ENCODE data around the gene SEMA5B. TPM values are rescaled to one million over a fixed set of nuclear protein-coding genes. Genes with fewer than 3 reads are reported as not detected.

SEMA5B gene
- polyA plus RNA-seq, 1 donor from 2014 or later, result not detected

DNA sequence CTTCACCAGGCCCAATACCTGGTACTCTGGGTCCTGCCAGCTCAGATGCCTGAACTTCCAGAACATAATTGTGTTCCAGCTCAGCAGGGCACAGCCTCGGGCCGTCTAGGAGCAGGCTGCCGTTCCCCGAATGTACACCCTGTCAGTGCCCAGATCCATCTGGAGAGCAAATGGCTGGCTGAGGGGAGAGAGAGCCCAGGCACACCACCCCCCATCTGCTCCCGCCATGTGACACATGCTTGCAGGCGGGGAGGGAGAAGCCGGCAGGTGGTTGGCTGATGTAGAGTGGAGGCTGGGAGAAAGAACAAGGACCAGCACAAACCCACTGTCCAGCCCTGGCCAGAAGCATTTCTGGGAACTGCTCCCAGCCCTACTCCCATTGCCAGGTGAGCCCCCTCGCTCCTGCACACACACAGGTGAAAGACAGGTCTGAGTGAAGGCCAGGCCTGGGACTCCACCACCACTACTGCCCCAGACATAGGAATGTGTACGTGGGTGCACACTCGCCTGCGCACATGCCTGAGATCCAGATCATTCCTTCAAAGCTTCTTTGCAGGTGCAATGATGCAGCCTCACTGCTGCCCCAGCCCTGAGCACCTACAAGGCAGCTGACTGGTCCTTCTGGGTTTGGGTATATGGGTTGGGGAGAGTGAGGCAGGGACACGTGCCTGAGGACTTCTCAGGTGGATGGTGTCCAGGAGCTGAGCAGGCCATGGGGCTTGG is 53.5 kb downstream of the SEMA5B start:
- Mint-ChIP-seq H3K27me3 (peaks cover 9% of the 10 kb centered on the region), H3K9me3 (no peaks in the 10 kb centered on the region), H3K27ac (no peak overlapping the region), H3K4me1 (peaks cover 3 to 20% (median 15%) of the 10 kb centered on the region in 3 donors), H3K4me3 (no peak overlapping the region), H3K36me3 (no peaks in the 10 kb centered on the region)

GRCh38 chr3:122972141-122972540 is 55.4 kb downstream of the SEMA5B start:
- Mint-ChIP-seq H3K4me3 (no peak overlapping the region), H3K4me1 (peaks cover 3 to 16% (median 15%) of the 10 kb centered on the region in 3 donors), H3K27ac (no peak overlapping the region), H3K36me3 (no peaks in the 10 kb centered on the region), H3K27me3 (peaks cover 9% of the 10 kb centered on the region), H3K9me3 (no peaks in the 10 kb centered on the region)

GRCh38 chr3:122969585-122970469 is 57.7 kb downstream of the SEMA5B start:
- Mint-ChIP-seq H3K4me3 (no peak overlapping the region), H3K36me3 (no peaks in the 10 kb centered on the region), H3K9me3 (no peaks in the 10 kb centered on the region), H3K4me1 (peaks cover 0 to 2% (median 1%) of the 10 kb centered on the region in 3 donors), H3K27me3 (peaks cover 4% of the 10 kb centered on the region), H3K27ac (no peak overlapping the region)

DNA sequence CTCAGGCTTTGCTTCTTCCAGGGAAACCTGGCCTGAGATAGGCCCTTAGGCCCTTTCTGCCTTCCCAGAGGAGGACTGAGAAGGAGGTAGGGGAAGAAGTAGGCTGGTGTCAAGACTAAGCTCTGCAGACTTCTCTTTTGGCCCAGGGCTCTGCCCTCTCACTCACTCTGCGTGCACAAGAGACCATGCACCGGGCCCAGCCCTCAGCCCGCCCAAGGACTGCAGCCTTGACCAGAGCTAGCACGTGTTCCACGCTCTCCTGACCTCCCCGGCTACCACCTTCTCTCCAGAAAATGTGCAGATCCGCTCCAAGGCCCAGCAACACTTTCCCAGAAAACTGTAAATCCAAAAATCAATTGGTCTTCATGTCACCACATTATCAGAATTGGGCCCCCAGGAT is 59.8 kb downstream of the SEMA5B start:
- no peaks in the 10 kb centered on the region for H3K9me3 Mint-ChIP-seq
- no peaks in the 10 kb centered on the region for H3K36me3 Mint-ChIP-seq
- no peak overlapping the region for H3K4me3 Mint-ChIP-seq
- no peaks in the 10 kb centered on the region for H3K4me1 Mint-ChIP-seq
- no peaks in the 10 kb centered on the region for H3K27me3 Mint-ChIP-seq
- H3K27ac Mint-ChIP-seq, result no peak overlapping the region

DNA sequence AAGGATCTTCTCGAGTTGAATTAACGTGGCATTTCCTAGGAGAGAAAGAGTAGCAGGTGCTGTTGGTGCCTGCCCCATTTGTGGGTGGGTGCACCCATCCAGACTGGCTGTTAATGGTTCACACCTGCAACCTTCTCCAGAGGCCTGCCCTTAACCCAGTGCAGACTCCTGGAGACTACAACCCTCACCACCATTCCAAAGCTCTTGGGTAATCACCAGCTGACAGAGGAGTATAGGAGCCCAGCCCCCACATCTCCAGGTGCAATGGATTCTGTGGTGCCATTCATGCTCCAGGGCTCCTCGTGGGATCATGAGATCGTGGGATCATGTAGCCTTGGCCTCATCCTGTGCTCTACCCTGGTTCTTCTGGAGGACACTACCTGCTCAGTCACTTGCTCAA is 60.2 kb downstream of the SEMA5B start:
- no peak overlapping the region for H3K27ac Mint-ChIP-seq
- no peak overlapping the region for H3K4me3 Mint-ChIP-seq
- H3K9me3 Mint-ChIP-seq, result no peaks in the 10 kb centered on the region
- H3K36me3 Mint-ChIP-seq, result no peaks in the 10 kb centered on the region
- no peaks in the 10 kb centered on the region for H3K27me3 Mint-ChIP-seq
- H3K4me1 Mint-ChIP-seq, result no peaks in the 10 kb centered on the region

- Mint-ChIP-seq H3K36me3 (no peaks in the 10 kb centered on the region), H3K27me3 (no peaks in the 10 kb centered on the region), H3K4me1 (no peaks in the 10 kb centered on the region), H3K9me3 (no peaks in the 10 kb centered on the region), H3K27ac (no peak overlapping the region), H3K4me3 (no peak overlapping the region)
Observed at GRCh38 chr3:122966045-122966444, 61.5 kb downstream of the SEMA5B start.

GRCh38 chr3:122964811-122965210 is 62.8 kb downstream of the SEMA5B start:
- Mint-ChIP-seq H3K36me3 (no peaks in the 10 kb centered on the region), H3K27ac (no peak overlapping the region), H3K9me3 (no peaks in the 10 kb centered on the region), H3K4me3 (no peak overlapping the region), H3K27me3 (peaks cover under 1% of the 10 kb centered on the region), H3K4me1 (no peaks in the 10 kb centered on the region)

DNA sequence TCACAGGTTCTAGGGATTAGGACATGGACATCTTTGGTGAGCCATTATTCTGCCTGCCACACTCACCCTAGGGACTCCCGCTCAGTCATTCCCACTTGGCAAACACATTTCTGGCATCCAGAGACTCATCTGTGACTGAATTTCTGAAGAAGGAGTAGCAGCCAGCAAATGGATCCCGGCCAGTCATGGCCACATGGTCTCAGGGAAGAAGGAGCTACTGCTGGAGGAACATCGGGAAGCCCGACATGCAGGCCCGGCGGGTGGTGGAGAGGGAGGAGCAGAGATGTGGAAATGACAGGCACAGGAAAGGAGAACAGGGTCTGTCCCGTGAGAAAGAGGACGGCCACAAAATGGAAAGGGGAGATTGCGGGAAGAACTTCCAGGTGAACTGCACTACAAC is 65.4 kb downstream of the SEMA5B start:
- Mint-ChIP-seq H3K4me3 (no peak overlapping the region), H3K9me3 (no peaks in the 10 kb centered on the region), H3K27ac (no peak overlapping the region), H3K27me3 (peaks cover 4% of the 10 kb centered on the region), H3K36me3 (peaks cover 2% of the 10 kb centered on the region), H3K4me1 (no peaks in the 10 kb centered on the region)

- Mint-ChIP-seq H3K4me3 (no peak overlapping the region), H3K27ac (no peak overlapping the region), H3K9me3 (no peaks in the 10 kb centered on the region), H3K36me3 (peaks cover 4% of the 10 kb centered on the region), H3K4me1 (no peaks in the 10 kb centered on the region), H3K27me3 (peaks cover 4% of the 10 kb centered on the region)
Observed at GRCh38 chr3:122961146-122961545, 66.4 kb downstream of the SEMA5B start.

- Mint-ChIP-seq H3K4me3 (no peak overlapping the region), H3K27me3 (peaks cover 4% of the 10 kb centered on the region), H3K36me3 (peaks cover 4% of the 10 kb centered on the region), H3K4me1 (no peaks in the 10 kb centered on the region), H3K9me3 (no peaks in the 10 kb centered on the region), H3K27ac (no peak overlapping the region)
Observed at GRCh38 chr3:122960652-122961051, 66.9 kb downstream of the SEMA5B start.

DNA sequence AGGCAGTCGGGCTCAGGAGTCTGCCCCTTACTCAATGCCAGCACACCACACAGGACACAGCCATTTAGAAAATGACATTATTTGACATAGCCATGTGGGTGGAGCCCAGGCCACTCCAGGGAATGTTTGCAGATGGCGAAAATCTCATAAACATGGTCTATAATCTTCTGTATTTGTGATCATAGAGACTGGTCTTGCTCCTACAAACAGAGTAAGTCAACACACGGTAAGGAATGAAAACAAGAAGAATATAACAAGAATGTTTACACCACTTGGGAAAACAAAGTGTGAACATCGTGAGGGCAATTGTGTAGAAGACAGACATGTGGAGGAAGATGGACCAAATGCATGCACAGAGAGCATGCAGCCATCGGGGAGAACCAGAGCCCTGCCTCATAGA is 68.2 kb downstream of the SEMA5B start:
- Mint-ChIP-seq H3K9me3 (no peaks in the 10 kb centered on the region), H3K4me3 (no peak overlapping the region), H3K27ac (no peak overlapping the region), H3K36me3 (peaks cover 4% of the 10 kb centered on the region), H3K27me3 (peaks cover 4% of the 10 kb centered on the region), H3K4me1 (no peaks in the 10 kb centered on the region)

DNA sequence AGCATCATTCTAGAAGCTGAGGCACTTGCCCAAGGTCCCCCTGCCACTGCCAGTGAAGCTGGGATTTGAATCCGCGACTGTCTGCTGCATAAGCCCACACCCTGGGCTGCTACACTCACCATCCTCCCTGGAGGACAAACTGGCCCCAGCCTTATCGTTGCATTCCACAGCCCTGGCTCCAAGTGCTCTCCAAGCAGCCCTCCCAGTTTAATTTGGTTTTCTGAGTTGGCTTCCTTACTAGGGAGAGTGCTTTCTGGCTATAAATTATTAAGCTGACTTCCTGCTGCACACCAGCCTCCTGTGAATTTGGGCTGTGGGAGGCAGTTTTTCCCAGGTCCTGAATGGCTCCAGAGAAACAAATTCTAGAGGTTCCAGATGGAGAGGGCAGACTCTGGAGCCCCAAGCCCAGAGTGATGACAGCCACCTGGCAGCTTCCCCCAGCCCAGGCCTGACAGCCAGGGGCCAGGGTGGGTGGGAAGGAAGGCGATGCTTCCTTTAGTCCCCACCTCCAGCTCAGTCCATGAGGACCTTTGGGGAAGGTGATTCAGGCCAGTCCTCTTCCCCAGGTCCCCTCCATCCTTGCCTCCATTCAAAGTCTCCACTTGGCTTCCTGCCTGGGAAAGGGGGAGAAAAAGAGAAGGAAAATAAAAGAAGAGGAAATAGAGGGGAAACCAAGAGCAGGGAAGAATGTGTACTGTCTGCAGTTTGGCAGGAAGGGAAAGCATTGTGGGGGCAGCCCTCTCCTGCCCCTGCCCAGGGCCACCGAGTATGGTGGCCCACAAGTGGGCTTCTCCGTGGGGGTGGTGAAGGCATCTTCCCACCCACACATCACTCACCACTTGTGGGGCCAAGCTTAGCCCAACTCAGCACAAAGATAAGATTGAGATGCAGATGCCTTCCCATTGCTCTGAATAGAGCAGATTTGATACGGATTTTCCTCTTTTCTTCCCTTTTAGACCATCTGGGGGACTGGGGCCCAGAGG is 69.6 kb downstream of the SEMA5B start:
- H3K9me3 Mint-ChIP-seq, result no peaks in the 10 kb centered on the region
- peaks cover 4% of the 10 kb centered on the region for H3K27me3 Mint-ChIP-seq

GRCh38 chr3:122956693-122957455 is 70.7 kb downstream of the SEMA5B start:
- H3K9me3 Mint-ChIP-seq, result peaks cover 0 to 2% (median 0%) of the 10 kb centered on the region in 3 donors
- H3K4me1 Mint-ChIP-seq, result no peaks in the 10 kb centered on the region
- no peak overlapping the region for H3K27ac Mint-ChIP-seq
- peaks cover 4% of the 10 kb centered on the region for H3K27me3 Mint-ChIP-seq
- peaks cover 4% of the 10 kb centered on the region for H3K36me3 Mint-ChIP-seq
- H3K4me3 Mint-ChIP-seq, result peak overlapping the region in 1 of 4 donors; percentile 66

More for the DNA sequence above, 69.6 kb downstream of the SEMA5B start:
- H3K27ac Mint-ChIP-seq, result no peak overlapping the region
- H3K4me3 Mint-ChIP-seq, result no peak overlapping the region
- H3K36me3 Mint-ChIP-seq, result peaks cover 4% of the 10 kb centered on the region
- no peaks in the 10 kb centered on the region for H3K4me1 Mint-ChIP-seq
